DOHH2 (cell line): ENCODE measurements around the gene NEGR1.

Experiments
- H3F3A ChIP-seq: fragments of 200-600 bp; sonication (generic), shearing (Covaris generic); 2 replicates; pipeline ENCODE4 v1.6.0; 2016; ENCODE audit warnings: antibody characterized with exemption, mild to moderate bottlenecking; ENCODE audit not compliant: control insufficient read depth, insufficient read depth
- H3K27ac ChIP-seq: fragments of 200-600 bp; sonication (generic); 2 replicates; pipeline ENCODE4 v1.5.1; 2014; ENCODE audit warnings: low read depth, mild to moderate bottlenecking, low read length, moderate library complexity
- H3K27me3 ChIP-seq: fragments of 200-600 bp; sonication (generic); 2 replicates; pipeline ENCODE4 v1.6.1; 2014; ENCODE audit warnings: mild to moderate bottlenecking, low read length, mixed read lengths; ENCODE audit not compliant: control insufficient read depth
- H3K36me3 ChIP-seq: fragments of 200-600 bp; sonication (generic); 2 replicates; pipeline ENCODE4 v1.6.1; 2014; ENCODE audit warnings: mild to moderate bottlenecking, low read length, moderate library complexity, mixed read lengths; ENCODE audit not compliant: control insufficient read depth
- H3K4me1 ChIP-seq: fragments of 200-600 bp; sonication (generic); 2 replicates; pipeline ENCODE4 v1.6.1; 2014; ENCODE audit warnings: mild to moderate bottlenecking, low read length, mixed read lengths; ENCODE audit not compliant: control insufficient read depth
- H3K4me2 ChIP-seq: fragments of 200-600 bp; sonication (generic); 2 replicates; pipeline ENCODE4 v1.6.0; 2014; ENCODE audit warnings: mild to moderate bottlenecking, low read length, moderate library complexity
- H3K4me3 ChIP-seq: fragments of 200-600 bp; sonication (generic); 2 replicates; pipeline ENCODE4 v1.5.1; 2014; ENCODE audit warnings: mild to moderate bottlenecking, low read length, mixed read lengths
- H3K79me2 ChIP-seq: fragments of 200-600 bp; sonication (generic); 2 replicates; pipeline ENCODE4 v1.6.1; 2014; ENCODE audit warnings: mild to moderate bottlenecking, low read length, mixed read lengths; ENCODE audit not compliant: control insufficient read depth
- H3K9me2 ChIP-seq: fragments of 200-600 bp; sonication (generic); replicated peaks from 2 replicates; pipeline ENCODE4 v1.6.1; 2014; ENCODE audit warnings: mild to moderate bottlenecking, low read length, mixed read lengths; ENCODE audit not compliant: control insufficient read depth
- H3K9me3 ChIP-seq: fragments of 200-600 bp; sonication (generic); 2 replicates; pipeline ENCODE4 v1.6.1; 2014; ENCODE audit warnings: antibody characterized with exemption, low read length, mixed read lengths; ENCODE audit not compliant: control insufficient read depth, insufficient read depth
- H4K20me1 ChIP-seq: fragments of 200-600 bp; sonication (generic); 2 replicates; pipeline ENCODE4 v1.6.0; 2014; ENCODE audit warnings: low read depth, mild to moderate bottlenecking, antibody characterized with exemption, low read length, moderate library complexity; ENCODE audit not compliant: control insufficient read depth, insufficient read depth
- CTCF ChIP-seq: fragments of 200-600 bp; sonication (generic); IDR thresholded peaks from one replicate; pipeline ENCODE4 v1.5.1; 2014; ENCODE audit warnings: antibody characterized with exemption, mild to moderate bottlenecking, low read depth, low read length; ENCODE audit not compliant: poor library complexity, severe bottlenecking
- EZH2phosphoT487 ChIP-seq: fragments of 200-600 bp; sonication (generic); IDR thresholded peaks from 2 replicates; pipeline ENCODE4 v1.6.1; 2017; ENCODE audit warnings: borderline replicate concordance, mild to moderate bottlenecking, antibody characterized with exemption, low read length, moderate library complexity, mixed read lengths

Gene NEGR1

DNA sequence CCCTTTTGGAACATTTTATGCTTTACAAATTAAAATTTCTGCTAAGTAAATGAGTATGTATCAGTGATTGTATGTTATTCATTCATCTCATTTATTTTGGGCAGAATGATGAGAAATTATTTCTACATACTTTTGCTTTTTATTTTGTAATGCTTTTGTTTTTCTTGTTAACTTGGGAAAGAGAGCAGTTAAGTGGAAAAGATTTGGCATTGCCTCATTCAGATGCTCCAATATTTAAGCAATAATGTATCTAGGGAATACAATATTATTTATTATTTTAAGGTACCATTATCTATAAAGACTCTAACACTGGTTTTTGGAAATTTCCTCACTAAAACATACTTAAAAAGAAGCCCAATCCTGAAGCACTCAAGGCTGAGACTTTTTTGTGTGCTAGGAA lies 431.8 kb downstream of the NEGR1 start:
- TF ChIP-seq EZH2phosphoT487 (no peak), CTCF (no peak)

GRCh38 chr1:71843012-71843411 lies 439.3 kb downstream of the NEGR1 start:
- Histone ChIP-seq H3F3A (no peaks in the 10 kb centered on the region), H3K36me3 (no peaks in the 10 kb centered on the region), H3K27ac (no peak overlapping the region), H3K27me3 (no peaks in the 10 kb centered on the region), H3K4me1 (no peaks in the 10 kb centered on the region), H3K4me3 (no peak overlapping the region), H3K9me3 (no peaks in the 10 kb centered on the region), H3K9me2 (no peaks in the 10 kb centered on the region), H3K79me2 (no peaks in the 10 kb centered on the region), H4K20me1 (no peaks in the 10 kb centered on the region), H3K4me2 (no peak overlapping the region)
- TF ChIP-seq EZH2phosphoT487 (no peak), CTCF (no peak)

More for the DNA sequence above, 431.8 kb downstream of the NEGR1 start:
- no peaks in the 10 kb centered on the region for H3K9me3 ChIP-seq
- H3K4me2 ChIP-seq: no peak overlapping the region
- no peak overlapping the region for H3K27ac ChIP-seq
- H3K4me3 ChIP-seq: no peak overlapping the region
- H3K9me2 ChIP-seq: no peaks in the 10 kb centered on the region
- no peaks in the 10 kb centered on the region for H3K27me3 ChIP-seq
- H3K36me3 ChIP-seq: no peaks in the 10 kb centered on the region
- H4K20me1 ChIP-seq: no peaks in the 10 kb centered on the region
- no peaks in the 10 kb centered on the region for H3K4me1 ChIP-seq
- H3F3A ChIP-seq: no peaks in the 10 kb centered on the region
- H3K79me2 ChIP-seq: no peaks in the 10 kb centered on the region

DNA sequence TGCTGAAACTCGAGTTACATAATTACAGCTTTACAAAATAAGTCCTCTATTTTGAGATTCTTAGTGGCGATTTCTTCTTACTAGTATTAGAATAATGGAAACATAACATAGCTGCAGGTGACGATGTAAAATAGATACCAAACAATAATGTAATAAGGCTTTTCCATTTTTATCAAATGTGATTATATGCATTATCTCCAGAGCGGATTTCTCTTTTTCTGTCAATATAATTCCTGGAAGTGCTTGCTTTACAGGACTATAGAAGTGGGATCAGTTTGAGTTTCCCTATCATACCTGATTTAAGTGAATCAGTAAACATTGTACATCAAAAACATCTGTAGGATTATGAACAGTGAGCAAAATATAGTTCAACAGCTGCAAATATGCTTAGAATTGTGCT lies 442.5 kb downstream of the NEGR1 start:
- Histone ChIP-seq H3K4me2 (no peak overlapping the region), H3K79me2 (no peaks in the 10 kb centered on the region), H3K36me3 (no peaks in the 10 kb centered on the region), H4K20me1 (no peaks in the 10 kb centered on the region), H3K9me2 (no peaks in the 10 kb centered on the region), H3K4me1 (no peaks in the 10 kb centered on the region), H3K27ac (no peak overlapping the region), H3K27me3 (no peaks in the 10 kb centered on the region), H3K9me3 (no peaks in the 10 kb centered on the region), H3F3A (no peaks in the 10 kb centered on the region), H3K4me3 (no peak overlapping the region)
- no peak for TF ChIP-seq CTCF
- TF ChIP-seq EZH2phosphoT487: no peak

- Histone ChIP-seq H3K36me3 (no peaks in the 10 kb centered on the region), H3K4me2 (no peak overlapping the region), H3K9me3 (no peaks in the 10 kb centered on the region), H3K27ac (no peak overlapping the region), H3K9me2 (no peaks in the 10 kb centered on the region), H3K4me3 (no peak overlapping the region), H4K20me1 (no peaks in the 10 kb centered on the region), H3K79me2 (no peaks in the 10 kb centered on the region), H3F3A (no peaks in the 10 kb centered on the region), H3K27me3 (no peaks in the 10 kb centered on the region), H3K4me1 (no peaks in the 10 kb centered on the region)
- no peak for TF ChIP-seq EZH2phosphoT487
Observed at GRCh38 chr1:71836904-71837303, 445.4 kb downstream of the NEGR1 start.
